ENCODE results near the gene SIPA1. TPM values are rescaled to one million over a fixed set of nuclear protein-coding genes. Genes with fewer than 3 reads are reported as not detected.
"Not testable (repeated sequence)": the region's sequence is repeated elsewhere in the genome, so short reads cannot be mapped to it uniquely, and the experiment has no call there.

Gene SIPA1
- total RNA-seq, 1 donor from 2014 or later, result 3.7 TPM

DNA sequence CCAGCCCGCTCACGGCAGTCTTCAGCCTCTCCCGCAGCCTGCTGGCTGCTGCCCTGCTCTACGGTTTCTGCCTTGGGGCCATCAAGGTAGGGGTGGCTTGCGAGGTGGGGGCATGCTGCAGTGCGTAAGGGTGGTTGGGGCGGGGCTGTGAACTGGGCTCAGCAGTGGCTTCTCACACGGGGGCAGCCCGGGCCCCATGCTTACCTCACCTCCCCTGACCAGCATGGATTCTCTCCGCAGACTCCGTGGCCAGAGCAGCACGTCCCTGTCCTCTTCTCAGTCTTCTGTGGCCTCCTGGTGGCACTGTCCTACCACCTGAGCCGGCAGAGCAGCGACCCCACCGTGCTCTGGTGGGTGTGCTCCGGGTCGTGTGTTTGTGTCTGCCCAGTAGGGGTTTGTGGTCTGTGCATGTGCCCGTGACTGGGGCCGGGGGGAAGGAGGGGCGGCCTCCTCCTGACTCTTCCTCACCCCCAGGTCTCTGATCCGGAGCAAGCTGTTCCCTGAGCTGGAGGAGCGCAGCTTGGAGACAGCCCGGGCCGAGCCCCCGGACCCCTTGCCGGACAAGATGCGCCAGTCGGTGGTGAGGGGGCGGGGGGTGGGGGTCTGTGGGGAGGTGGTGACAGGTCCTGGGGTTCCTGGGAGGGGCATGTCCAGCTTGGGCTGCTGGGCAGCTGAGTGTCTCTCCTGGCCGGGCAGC lies 12.8 kb upstream of the SIPA1 start:
- no peak for DNase-seq

DNA sequence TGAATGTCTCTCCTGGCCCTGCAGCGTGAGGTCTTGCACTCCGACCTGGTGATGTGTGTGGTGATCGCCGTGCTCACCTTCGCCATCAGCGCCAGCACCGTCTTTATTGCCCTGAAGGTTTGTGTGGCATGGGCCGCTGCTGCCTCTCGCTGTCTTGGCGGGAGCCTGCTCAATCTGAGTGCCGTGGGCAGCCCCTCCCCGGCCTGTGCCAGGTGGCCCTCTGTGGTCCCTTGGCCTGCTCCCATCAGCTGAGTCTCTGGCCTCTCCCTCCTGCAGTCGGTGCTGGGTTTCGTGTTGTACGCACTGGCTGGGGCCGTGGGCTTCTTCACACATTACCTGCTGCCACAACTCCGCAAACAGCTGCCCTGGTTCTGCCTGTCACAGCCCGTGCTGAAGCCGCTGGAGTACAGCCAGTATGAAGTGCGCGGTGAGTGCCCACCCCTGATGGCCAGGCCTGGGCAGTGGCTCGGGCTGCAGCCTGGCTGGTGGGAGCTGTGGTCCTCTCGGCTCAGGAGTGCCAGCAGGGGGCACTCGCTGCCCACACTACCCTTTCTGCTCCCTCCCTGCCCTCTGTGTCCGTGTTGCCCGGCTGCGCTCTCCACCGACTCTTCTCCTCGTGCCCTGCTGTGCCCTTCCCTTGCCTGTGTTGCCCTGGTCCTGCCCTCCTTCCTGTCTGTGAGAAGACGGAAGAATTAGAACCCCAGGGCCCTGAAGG lies 12.1 kb upstream of the SIPA1 start:
- no peak for DNase-seq

DNA sequence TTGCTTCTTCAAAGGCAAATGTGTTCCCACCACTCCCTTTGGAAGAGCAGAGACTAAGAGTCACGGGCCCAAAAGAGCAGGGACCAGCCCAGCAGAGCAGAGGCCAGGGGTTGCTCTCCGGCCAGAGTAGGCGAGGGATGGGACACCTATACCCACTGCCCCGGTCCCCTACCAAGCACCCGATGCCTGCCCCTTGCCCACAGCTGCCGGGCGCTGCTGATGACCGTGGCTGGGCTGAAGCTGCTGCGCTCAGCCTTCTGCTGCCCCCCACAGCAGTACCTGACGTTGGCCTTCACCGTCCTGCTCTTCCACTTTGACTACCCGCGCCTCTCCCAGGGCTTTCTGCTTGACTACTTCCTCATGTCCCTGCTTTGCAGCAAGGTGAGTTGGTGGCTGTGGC lies 10.7 kb upstream of the SIPA1 start:
- DNase-seq, result no peak

DNA sequence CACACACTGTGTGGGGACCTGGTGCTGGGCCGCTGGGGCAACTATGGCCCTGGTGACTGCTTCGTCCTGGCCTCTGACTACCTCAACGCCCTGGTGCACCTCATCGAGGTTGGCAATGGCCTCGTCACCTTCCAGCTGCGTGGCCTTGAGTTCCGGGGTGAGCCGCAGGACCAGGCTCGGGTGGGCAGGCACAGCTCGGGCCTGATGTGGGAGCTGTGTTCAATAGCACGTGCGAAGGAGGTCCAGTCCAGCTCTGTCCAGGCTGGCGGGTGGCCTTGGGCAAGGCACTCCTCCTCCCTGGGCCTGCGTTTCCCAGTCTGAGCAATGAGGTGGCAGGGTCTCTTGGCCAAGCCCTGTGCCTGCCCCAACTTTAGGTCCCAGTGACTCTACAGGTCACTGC lies 8.3 kb upstream of the SIPA1 start:
- DNase-seq, result no peak

DNA sequence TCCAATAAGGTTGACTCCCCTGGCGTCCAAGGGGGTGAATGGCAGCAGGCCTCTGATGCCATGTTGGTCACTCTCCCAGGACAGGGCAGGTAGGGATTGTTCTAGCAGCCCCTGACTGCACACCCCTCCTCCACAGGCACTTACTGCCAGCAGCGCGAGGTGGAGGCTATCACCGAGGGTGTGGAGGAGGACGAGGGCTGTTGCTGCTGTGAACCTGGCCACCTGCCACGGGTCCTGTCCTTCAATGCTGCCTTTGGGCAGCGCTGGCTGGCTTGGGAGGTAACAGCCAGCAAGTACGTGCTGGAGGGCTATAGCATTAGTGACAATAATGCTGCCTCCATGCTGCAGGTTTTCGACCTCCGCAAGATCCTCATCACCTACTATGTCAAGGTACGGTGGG lies 7.7 kb upstream of the SIPA1 start:
- no peak for DNase-seq

DNA sequence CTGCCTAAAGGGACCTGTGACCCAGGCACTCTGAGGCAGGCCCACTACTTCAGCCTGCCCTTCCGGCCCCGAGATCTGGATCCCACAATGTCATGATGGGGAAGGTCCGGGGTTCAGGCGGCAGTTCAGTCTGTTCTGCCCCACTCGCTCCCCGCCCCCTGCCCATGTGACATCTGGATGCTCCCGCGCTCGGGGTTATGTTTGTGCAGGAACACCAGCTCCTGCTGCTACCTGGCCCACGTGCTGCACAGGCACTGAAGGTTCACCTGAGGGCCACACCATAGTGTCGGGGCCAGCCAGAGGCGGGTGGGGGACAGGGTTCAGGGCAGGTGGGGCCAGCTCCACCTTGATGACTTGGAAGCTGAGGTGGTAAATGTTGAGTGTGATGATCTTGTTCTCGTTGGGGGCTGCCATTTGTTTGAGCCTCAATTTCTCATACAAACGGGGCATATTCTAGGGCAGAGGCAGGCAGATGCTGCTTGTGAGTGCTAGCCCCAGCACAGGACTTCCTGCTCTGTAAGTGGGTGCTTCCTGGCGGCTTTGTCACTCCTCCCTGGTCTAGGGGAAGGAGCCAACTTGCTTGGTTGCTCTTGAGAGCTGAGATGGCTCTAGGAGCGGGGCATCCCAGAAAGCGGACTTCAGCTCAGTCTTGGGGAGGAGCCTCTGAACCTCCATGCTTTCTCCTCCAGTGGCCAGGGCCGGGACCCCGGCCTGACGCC lies 4.4 kb upstream of the SIPA1 start:
- DNase-seq, result no peak

DNA sequence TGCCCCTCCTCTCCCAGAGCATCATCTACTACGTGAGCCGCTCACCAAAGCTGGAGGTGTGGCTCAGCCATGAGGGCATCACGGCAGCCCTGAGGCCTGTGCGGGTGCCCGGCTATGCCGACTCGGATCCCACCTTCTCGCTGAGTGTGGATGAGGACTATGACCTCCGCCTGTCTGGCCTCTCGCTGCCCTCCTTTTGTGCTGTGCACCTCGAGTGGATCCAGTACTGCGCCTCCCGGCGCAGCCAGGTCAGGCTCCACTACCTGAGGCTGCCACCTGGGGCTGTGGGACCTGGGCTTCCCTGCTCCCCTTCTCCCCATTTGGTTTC lies 3.8 kb upstream of the SIPA1 start:
- no peak for DNase-seq

DNA sequence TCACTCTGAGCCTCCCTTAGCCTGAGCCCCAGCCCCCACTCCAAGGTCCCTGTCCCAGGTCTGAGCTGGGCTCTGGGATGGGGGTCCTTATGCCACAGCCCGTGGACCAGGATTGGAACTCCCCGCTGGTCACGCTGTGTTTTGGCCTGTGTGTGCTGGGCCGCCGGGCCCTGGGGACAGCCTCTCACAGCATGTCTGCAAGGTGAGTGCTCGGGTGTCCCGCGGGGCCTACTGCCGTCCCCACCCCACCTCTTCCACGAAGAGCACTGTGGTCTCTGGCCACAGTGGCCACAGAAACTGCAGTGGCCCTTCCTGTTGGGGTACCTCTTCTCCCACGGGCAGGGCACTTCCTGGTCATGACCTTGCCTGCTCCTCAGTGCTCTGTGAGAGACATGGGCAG lies 3.5 kb upstream of the SIPA1 start:
- no peak for DNase-seq

DNA sequence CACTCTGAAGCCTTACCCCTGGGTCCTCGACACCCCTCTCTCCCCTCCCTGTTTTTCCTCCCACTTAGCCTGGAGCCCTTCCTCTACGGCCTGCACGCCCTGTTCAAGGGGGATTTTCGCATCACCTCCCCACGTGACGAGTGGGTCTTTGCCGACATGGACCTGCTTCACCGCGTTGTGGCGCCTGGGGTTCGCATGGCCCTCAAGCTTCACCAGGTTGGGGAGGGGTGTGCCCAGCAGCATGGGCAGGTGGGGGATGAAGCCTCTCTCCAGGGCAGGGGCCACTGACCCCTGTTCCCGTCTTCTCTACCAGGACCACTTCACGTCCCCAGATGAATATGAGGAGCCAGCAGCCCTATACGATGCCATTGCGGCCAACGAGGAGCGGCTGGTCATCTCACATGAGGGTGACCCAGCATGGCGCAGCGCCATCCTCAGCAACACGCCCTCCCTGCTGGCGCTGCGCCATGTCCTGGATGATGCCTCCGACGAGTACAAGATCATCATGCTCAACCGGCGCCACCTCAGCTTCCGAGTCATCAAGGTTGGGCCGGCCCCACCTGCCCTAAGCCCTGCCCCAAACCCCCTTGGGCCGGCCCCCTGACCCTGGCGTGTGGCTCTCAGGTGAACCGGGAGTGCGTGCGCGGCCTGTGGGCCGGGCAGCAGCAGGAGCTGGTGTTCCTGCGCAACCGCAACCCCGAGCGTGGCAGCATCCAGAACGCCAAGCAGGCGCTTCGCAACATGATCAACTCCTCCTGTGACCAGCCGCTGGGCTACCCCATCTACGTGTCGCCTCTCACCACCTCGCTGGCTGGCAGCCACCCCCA lies 2.8 kb upstream of the SIPA1 start:
- no peak for DNase-seq

DNA sequence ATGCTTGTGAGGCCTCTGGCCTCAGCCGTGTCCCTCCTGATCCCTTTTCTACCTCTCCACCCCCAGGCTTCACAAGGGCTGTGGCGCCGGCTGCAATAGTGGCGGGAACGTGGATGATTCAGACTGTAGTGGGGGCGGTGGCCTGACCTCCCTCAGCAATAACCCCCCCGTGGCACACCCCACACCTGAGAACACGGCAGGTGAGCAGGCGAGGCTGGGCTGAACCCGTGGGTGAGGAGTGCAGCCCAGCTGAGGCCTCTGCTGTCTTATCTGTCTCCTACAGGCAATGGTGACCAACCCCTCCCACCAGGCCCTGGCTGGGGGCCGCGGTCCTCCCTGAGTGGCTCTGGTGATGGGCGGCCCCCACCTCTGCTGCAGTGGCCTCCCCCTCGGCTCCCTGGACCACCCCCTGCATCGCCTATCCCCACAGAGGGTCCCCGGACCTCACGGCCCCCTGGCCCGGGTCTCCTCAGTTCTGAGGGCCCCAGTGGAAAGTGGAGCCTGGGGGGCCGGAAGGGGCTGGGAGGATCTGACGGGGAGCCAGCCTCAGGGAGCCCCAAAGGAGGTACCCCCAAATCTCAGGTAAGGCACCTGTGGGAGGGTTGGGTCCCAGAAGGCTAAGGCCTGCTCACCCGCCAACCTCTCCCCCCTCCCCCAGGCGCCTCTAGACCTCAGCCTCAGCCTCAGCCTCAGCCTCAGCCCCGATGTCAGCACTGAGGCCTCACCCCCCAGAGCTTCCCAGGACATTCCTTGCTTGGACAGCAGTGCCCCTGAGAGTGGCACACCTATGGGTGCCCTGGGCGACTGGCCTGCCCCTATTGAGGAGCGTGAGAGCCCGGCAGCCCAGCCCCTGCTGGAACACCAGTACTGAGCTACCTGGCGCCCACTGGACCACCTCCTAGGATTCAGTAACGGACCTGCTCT lies 1.5 kb upstream of the SIPA1 start:
- no peak for DNase-seq

DNA sequence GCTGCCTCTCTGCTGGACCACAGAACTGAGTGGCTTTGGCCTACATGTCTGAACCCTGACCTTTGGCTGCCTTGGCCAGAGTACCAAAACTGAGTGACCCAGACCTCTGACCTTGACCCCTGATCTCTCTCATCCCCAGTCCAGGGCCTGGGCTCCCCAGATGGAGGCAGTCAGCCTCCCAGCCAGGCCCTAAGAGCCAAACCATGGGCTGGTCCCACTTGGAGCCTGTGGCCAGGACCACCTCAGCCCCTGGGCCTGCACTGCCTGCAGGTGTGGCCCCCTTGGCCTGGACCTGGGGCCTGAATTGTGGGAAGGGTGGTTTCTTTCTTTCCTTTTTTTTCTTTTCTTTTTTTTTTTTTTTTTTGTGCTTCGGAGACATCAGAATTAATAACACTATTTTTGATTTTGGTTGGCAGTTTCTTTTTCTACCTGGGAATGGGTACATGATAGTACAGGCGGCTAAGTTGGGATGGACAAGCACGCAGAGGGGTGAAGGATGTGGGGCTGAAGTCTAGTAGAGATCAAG lies 806 bp upstream of the SIPA1 start:
- DNase-seq, result no peak

DNA sequence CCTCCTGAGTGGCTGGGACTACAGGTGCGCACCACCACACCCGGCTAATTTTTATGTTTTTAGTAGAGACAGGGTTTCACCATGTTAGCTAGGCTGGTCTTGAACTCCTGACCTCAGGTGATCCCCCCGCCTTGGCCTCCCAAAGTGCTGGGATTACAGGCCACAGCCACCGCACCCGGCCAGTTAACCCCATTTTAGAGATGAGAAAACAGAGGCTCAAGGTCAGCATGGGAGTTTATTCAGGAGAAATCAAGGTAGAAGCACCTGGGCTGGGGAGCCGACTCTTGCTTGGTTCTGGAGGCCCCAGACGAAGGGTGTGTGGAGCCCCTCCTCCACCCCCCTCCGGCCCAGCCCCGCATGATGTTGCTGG lies 1.3 kb downstream of the SIPA1 start:
- DNase-seq, result not testable (repeated sequence)

DNA sequence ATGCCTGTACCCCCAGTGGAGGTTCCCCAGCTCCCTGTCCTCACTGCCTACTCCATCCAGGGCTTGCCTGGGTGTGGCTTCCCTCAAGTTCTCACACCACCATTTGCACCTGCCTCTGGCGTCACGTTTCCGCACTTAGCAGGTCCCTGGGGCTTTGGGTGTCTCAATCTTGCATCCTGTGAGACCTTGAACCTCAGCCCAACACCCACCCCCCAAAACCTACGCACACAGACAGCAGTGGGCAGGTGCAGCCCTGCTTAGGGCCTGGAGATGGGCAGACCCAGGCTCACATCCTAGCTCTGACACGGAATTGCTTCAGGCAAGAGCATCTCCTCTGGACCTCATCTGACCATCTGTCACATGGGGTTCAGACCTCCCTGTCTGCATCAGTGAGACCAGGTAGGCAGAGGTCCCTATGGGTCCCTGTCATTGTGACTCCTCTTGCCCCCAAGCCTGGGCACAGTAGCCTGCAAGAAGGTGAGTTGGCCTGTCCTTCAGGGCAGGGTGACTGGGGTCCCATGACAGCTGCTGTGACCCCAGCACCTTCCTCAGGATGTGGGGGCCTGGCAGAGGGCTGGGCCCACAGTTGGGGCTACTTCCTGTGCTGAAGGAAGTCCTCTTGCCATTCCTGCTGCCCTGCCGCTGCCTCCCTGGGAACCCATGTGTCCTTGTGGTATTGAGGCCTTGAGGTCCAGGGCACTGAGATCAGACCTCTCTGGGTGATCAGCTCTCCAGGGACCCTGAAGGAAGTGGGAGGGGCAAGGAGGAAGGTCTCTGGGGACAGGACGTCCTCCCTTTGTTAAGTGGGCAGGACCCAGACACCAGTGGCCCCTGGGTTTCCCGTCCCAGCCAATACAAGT lies 2.0 kb downstream of the SIPA1 start:
- no peak for DNase-seq

DNA sequence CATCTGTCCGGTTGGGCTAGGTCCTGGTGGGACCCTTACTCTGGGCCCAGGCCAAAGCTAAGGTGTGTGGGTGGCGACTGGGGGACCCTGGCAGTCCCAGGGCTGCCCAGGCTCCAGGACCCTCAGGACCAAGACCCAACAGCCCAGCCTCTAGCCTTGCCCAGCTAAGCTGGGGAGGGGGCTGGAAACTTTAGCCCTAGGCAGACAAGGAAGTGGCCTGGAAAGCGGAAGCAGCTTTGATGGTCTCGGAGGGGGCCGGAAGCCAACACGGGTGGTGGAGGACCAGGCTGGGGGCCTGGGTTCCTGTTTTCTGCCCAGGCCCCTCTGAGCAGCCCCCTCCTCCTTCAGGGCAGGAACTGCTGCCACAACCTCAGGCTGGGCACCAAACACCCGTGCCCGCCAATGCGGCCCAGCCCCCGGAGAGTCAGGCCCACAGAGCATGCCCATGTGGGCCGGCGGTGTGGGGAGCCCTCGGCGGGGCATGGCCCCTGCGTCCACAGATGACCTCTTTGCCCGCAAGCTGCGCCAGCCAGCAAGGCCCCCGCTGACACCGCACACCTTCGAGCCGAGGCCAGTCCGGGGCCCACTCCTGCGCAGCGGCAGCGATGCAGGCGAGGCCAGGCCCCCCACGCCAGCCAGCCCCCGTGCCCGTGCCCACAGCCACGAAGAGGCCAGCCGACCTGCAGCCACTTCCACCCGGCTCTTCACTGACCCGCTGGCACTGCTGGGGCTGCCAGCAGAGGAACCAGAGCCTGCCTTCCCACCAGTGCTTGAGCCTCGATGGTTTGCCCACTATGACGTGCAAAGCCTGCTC lies 2.8 kb downstream of the SIPA1 start:
- peak; percentile 9 for DNase-seq

DNA sequence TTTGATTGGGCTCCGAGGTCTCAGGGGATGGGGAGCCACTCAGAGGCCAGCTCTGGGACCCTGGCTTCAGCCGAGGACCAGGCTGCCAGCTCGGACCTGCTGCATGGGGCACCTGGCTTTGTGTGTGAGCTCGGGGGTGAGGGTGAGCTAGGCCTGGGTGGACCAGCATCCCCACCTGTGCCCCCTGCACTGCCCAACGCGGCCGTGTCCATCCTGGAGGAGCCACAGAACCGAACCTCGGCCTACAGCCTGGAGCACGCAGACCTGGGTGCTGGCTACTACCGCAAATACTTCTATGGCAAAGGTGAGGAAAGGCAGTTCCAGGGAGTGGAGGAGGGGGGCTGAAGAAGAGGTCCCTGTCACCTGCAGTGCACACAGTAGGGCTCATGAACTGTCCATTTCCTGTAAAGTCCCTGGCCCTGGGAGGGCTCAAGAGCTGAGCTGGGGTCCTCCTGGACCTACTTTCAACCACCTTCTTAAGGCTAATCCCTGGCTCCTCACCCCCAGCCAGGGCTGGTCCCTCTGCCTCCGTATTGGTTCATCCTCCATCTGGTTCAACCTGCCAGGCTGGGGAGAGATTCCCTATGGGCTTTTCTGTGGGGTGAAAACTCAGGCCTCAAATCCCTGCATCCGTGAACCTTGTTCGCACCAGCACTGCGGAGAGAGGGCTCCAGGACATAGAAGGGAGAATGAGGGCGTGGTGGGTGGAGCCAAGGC lies 3.6 kb downstream of the SIPA1 start:
- DNase-seq, result no peak

DNA sequence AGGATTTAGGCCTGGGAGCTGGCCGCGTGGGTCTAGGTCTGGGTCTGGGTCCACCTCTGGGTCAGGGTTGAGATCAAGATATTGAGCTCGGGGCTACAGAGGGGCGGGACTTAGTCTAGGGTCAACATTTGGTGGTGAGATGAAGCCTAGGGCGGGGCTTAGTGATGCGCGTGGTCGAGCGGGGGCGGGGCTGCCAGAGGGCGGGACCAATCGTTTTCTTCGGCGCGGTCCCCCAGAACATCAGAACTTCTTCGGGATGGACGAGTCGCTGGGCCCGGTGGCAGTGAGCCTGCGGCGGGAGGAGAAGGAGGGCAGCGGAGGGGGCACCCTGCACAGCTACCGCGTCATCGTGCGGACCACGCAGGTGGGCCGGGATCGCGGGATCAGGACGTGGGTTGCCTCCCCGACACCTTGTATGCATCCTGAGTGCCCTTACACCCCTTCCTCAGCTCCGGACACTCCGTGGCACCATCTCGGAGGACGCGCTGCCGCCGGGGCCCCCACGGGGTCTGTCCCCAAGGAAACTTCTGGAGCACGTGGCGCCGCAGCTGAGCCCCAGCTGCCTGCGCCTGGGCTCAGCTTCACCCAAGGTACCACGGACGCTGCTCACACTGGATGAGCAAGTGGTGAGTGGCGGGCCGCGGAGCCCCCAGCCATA lies 4.2 kb downstream of the SIPA1 start:
- DNase-seq, result no peak

DNA sequence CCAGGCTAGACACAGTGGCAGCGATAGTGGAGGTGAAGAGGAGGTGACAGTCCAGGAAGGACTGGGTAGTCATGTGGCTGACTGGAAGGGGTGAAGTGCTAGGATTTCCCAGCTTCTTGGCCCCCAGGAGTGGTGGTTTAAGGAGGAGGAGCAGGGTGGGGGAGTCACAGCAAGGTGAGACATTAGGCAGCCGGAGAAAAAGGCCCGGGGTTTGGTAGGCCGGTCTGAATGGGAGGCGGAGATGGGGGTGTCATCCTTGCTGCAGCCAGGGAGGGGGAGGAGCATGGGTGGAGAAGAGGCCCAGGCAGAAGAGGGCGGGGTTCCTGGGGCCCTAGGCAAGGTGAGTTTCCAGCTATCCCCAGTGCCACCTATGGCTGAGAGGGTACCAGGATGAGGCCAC lies 6.1 kb downstream of the SIPA1 start:
- DNase-seq, result no peak

DNA sequence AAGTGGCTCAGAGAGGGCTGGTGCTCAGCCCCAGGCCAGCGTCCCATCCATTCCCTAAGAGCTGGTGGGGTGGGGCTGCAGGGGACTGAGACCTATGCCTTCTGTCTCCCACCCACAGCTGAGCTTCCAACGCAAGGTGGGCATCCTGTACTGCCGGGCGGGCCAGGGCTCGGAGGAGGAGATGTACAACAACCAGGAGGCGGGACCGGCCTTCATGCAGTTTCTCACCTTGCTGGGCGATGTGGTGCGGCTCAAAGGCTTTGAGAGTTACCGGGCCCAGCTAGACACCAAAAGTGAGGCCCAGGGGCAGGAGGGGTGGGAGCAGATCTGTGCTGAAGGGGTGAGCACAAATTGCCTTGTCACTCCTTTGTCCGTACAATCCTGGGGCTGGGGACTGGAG lies 6.9 kb downstream of the SIPA1 start:
- DNase-seq, result no peak
